NCI-H1417 treated with DMSO at 0.1 percent for 48 hours (cell line): Measurements from ENCODE around the gene RTL10.
A peak's percentile ranks its signal among the peaks of the same experiment; 100 is the strongest.
"Not testable (repeated sequence)": the region's sequence is repeated elsewhere in the genome, so short reads cannot be mapped to it uniquely, and the experiment has no call there.

ENCODE experiments used
- DNase-seq: peaks from one replicate; lab custom pipeline; 2025; lab: John Stamatoyannopoulos, UW

RTL10 gene

DNA sequence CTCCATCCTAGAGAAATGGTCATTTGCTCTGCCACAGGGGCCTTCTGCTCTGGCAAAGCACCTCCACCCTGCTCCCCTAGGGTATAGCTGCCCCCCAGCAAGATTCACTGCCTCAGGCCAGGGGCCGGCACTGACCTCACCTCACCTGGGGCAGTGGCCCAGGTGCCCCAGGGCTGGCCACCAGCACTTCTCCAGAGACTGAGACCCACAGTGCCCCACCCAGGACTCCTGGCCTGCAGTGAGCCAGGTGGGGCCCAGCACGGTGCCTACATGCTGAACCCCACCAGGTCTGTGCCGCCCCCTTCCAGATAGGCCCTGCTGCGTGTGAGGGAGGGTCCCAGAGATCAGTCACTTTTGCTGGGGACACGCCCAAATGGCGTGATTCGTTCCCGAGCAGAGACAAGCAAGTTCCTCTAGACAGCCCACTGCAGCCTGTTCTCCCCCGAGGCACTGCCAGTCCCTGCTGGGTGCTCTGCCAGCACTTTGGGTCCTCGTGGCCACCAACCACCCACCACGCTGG lies 10.8 kb downstream of the RTL10 start:
- no peak for DNase-seq

GRCh38 chr22:19843107-19843856 lies 11.4 kb downstream of the RTL10 start:
- DNase-seq, result peak; percentile 26

GRCh38 chr22:19842393-19843106 lies 12.1 kb downstream of the RTL10 start:
- no peak for DNase-seq

GRCh38 chr22:19841641-19842392 lies 12.9 kb downstream of the RTL10 start:
- no peak for DNase-seq

DNA sequence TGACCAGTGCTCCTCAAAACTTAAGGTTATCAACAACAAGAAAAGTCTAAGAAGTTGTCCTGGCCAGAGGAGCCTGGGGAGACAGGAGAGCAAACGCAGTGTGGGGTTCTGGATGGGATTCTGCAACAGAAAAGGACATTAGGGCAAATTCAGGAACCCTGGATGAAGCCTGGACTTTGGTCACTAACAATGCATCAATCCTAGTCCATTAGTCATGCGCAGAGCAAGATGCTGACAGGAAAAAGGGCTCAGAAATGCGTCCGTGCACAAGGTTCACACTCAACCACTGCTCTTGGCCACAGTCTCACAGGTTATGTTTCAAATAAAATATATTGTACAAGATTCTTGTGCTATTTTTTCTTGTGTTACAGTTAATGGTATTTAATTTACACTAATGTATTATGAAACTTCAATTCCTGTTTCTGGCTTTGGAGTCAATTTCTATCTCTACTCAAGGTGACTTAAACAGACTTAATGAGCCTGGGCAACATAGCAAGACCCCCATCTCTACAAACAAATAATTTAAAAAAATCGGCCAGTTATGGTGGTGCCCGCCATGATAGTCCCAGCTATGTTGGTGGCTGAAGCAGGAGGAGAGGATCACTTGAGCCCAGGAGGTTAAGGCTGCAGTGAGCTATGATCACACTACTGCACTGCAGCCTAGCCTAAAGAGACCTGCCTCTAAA lies 13.6 kb downstream of the RTL10 start:
- DNase-seq, result no peak

- DNase-seq, result no peak
Measured at GRCh38 chr22:19840059-19840458, 14.6 kb downstream of the RTL10 start.

- no peak for DNase-seq
Measured at GRCh38 chr22:19837915-19838314, 16.8 kb downstream of the RTL10 start.

DNA sequence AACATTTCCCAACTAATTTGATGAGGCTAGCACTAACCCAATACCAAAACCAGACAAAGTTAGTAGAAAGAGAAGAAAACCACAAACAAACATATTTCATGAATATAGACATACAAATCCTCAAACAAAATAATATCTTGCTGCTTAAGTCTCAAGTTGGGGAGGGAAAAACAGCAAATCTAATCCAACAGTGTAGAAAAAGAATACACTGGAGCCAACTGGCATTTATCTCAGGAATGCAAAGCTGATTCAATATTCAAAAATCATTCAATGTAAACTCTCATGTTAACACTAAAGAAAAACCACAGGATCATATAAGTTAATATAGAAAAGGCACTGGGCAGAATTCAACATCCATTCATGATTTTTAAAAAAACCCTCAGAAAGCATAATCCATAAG lies 18.2 kb downstream of the RTL10 start:
- no peak for DNase-seq

DNA sequence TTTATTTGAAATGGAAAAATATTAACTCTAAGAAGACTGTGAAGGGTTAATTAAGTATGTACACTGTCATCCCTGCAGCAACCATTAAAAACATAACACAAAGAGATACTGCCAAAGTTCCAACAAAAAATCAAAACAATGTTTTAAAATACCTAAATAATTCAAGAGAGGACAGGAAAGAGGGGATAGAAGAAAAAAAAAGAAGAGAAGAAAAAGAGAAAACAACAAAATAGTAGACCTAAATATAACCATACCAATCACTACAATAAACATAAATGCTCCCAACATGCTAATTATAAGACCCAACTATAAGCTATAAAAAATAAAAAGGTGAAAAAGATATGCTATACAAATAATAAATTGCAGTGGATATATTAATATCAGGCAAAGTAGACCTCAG lies 20.1 kb downstream of the RTL10 start:
- DNase-seq, result no peak

GRCh38 chr22:19833327-19833726 lies 21.3 kb downstream of the RTL10 start:
- not testable (repeated sequence) for DNase-seq

DNA sequence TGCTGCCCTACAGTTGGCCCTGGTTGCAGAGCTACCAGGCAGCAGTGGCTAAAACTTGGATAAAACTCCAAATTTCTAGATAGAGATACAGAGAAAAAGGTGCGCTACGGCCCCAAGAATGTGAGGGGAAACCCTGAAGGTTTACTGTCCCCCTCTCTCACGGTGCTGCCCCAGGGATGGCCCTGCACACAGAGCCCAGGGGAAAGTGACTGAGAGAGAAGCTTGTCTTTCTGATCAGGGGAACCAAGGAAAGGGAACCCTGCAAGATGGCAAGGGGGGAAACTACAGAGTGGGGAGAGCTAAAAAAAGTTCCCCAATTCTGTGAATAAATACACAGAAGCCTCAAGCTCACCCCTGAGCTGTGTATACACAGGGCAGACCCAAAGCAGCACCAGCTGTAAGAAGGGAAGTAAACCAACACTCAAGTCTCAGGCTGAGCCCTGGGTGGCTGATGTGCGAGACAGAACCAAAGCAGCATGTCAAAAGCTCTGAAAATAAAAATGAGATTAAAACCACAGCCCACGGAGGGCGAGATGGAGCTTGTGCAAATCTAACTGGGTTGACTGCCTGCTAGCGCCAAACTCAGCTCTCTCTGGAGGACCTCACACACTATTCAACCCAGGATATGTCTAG lies 22.1 kb downstream of the RTL10 start:
- no peak for DNase-seq

DNA sequence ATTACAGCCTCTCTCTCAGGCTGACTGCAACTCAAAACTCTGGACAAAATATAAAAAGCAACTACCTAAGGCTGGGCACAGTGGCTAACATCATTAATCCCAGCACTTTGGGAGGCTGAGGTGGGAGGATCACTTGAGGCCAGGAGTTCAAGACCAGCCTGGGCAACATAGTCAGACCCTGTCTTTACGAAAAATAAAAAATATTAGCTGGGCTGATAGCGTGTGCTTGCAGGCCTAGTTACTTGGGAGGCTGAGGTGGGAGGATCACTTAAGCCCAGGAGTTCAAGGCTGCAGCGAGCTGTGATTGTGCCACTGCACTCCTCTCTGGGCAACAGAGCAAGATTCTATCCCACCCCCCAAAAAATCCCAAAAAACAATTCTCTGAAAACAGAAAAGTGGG lies 22.7 kb downstream of the RTL10 start:
- not testable (repeated sequence) for DNase-seq

DNA sequence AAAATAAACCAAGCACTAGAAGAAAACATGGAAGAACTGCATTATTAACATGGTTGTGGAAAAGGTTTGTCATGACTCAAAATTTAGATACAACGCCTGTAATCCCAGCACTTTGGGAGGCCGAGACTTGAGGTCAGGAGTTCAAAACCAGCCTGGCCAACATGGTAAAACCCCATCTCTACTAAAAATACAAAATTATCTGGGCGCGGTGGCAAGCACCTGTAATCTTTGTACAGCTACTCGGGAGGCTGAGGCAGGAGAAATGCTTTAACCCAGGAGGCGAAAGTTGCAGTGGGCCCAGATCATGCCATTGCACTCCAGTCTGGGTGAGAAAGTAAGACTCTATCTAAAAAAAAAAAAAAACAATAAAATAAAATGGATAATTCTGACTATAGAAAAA lies 23.7 kb downstream of the RTL10 start:
- no peak for DNase-seq

- no peak for DNase-seq
Measured at GRCh38 chr22:19828035-19828401, 26.7 kb downstream of the RTL10 start.

DNA sequence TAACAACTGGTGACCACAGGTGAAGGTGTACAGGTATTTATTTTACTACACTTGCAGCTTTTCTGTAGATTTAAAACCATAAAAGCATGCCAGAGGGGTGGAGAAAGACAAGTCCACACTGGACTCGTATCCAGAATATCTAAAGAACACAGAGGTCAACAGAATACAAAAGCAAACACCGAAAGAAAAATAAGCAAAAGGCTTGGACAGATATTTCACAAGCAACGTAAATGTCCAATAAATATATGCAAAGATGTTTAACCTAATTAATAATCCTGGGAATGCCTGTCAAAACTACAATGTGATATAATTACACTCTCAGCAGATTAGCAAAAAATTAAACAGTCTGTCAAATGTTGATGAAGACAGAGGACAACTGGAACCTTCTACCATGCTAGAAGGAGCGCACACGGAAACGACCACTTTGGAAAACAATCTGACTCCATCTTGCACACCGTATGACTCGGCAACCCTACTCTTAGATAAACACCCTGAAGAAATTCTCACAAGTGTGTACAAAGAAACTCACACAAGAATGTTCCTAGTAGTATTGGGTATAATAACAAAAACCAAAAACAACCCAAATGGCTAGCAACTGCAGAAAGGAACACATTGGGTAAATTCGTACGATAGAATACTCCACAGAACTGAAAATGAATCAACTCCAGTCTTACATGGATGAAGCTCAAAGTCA lies 27.2 kb downstream of the RTL10 start:
- no peak for DNase-seq

- DNase-seq, result no peak
Measured at GRCh38 chr22:19826619-19826950, 28.1 kb downstream of the RTL10 start.

DNA sequence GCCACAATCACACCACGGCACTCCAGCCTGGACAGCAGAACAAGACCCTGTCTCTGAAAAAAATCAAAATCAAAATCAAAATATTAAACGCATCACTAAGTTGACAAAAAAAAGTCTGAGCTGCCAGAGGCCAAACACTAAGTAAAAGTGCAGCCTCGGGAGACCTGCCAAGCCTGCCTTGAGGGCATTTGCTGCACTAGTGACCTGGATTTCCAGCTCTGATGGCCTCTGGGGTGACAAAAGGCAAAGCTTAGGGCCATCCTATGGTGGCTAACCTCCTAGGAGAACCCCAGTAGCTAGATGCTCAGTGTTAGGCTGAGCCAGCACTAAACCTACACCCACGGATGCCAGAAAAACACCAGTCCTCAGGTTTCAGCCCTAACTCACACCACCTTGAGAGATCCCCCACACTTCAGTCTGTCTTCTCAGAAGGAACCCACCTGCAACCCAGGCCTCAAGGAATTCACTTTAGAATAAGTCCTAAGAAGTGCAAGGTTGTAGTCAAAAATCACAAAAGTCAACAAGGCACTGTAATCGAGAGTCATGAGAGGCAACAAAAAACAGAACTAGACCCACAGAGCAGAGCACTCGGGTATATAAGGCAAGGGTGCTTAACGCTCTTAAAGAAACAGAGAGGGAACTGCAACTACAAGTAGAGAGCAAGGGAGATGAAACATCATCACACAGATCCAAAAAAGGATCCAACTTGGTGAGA lies 28.6 kb downstream of the RTL10 start:
- no peak for DNase-seq

- no peak for DNase-seq
Measured at GRCh38 chr22:19824926-19825339, 29.7 kb downstream of the RTL10 start.

GRCh38 chr22:19824212-19824925 lies 30.3 kb downstream of the RTL10 start:
- no peak for DNase-seq

DNA sequence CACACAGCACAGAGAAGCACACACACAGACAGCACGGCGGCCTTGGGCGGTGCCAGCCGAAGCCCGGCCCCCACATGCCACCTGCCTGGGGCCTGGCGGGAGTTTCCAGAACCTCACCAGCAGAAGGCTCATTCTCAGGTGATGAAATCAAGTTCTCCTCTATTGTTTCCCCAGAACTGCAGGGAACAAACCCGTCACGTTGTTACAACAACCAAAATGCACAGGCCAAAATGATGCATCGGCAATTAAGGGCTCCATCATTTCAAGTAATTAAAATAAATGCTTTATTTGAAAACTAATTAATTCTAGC lies 30.8 kb downstream of the RTL10 start:
- peak; percentile 15 for DNase-seq
